Neural progenitor cell (in vitro differentiated cells): ENCODE data around the gene PRKCH. TPM values are rescaled to one million over a fixed set of nuclear protein-coding genes. Genes with fewer than 3 reads are reported as not detected.

Experiments
- DNase-seq: peaks from one replicate; pipeline ENCODE4 v3.0.0-alpha.2; 2016; ENCODE audit warnings: low spot score
- H2AFZ ChIP-seq: fragments of 200-600 bp; sonication (generic); replicated peaks from 2 replicates; pipeline ENCODE4 v1.6.1; 2016; ENCODE audit warnings: antibody characterized with exemption
- H3F3A ChIP-seq: fragments of 200-600 bp; sonication (generic); 2 replicates; pipeline ENCODE4 v1.6.1; 2016; ENCODE audit warnings: antibody characterized with exemption, low read depth
- H3K27ac ChIP-seq: fragments of 200-600 bp; sonication (generic); 2 replicates; pipeline ENCODE4 v1.5.1; 2016; ENCODE audit warnings: mild to moderate bottlenecking
- H3K27me3 ChIP-seq: fragments of 200-600 bp; sonication (generic); 2 replicates; pipeline ENCODE4 v1.6.1; 2016; ENCODE audit warnings: mild to moderate bottlenecking, moderate library complexity
- H3K36me3 ChIP-seq: fragments of 200-600 bp; sonication (generic); 2 replicates; pipeline ENCODE4 v1.5.1; 2016
- H3K4me1 ChIP-seq: fragments of 200-600 bp; sonication (generic); 2 replicates; pipeline ENCODE4 v1.6.1; 2016; ENCODE audit warnings: mixed run types
- H3K4me2 ChIP-seq: fragments of 200-600 bp; sonication (generic); 2 replicates; pipeline ENCODE4 v1.6.1; 2016
- H3K4me3 ChIP-seq: fragments of 200-600 bp; sonication (generic); 2 replicates; pipeline ENCODE4 v1.5.1; 2016
- H3K79me2 ChIP-seq: fragments of 200-600 bp; sonication (generic); 2 replicates; pipeline ENCODE4 v1.6.1; 2016; ENCODE audit warnings: low read depth
- H3K9ac ChIP-seq: fragments of 200-600 bp; sonication (generic); 2 replicates; pipeline ENCODE4 v1.6.1; 2016
- H3K9me3 ChIP-seq: fragments of 200-600 bp; sonication (generic); 2 replicates; pipeline ENCODE4 v1.5.1; 2016; ENCODE audit warnings: low read depth
- H4K20me1 ChIP-seq: fragments of 200-600 bp; sonication (generic); 2 replicates; pipeline ENCODE4 v1.6.1; 2016; ENCODE audit warnings: low read depth
- H3K27ac Mint-ChIP-seq: 3 replicates; pipeline ENCODE4 v1.8.0; 2021; ENCODE audit warnings: mixed read lengths
- H3K27me3 Mint-ChIP-seq: 2 replicates; pipeline ENCODE4 v1.8.0; 2022; ENCODE audit warnings: low read depth, mild to moderate bottlenecking, inconsistent platforms, moderate library complexity, mixed read lengths; ENCODE audit not compliant: insufficient read depth
- H3K36me3 Mint-ChIP-seq: 3 replicates; pipeline ENCODE4 v1.8.0; 2021; ENCODE audit warnings: mixed read lengths
- H3K4me1 Mint-ChIP-seq: 3 replicates; pipeline ENCODE4 v1.8.0; 2021; ENCODE audit warnings: mixed read lengths
- H3K4me3 Mint-ChIP-seq: 3 replicates; pipeline ENCODE4 v1.8.0; 2021; ENCODE audit warnings: mild to moderate bottlenecking, moderate library complexity, mixed read lengths
- H3K9me3 Mint-ChIP-seq: 3 replicates; pipeline ENCODE4 v1.8.0; 2020; ENCODE audit warnings: mixed read lengths
- EZH2 ChIP-seq: fragments of 200-600 bp; sonication (generic); IDR thresholded peaks from 2 replicates; pipeline ENCODE4 v1.6.1; 2017; ENCODE audit warnings: antibody characterized with exemption, mild to moderate bottlenecking, moderate library complexity
- EZH2phosphoT487 ChIP-seq: fragments of 200-600 bp; sonication (generic); IDR thresholded peaks from 2 replicates; pipeline ENCODE4 v1.6.1; 2017; ENCODE audit warnings: antibody characterized with exemption
- total RNA-seq: library from RNA; depleted of rRNA; stranded (reverse); fragments of >200 nt; gene quantifications from 2 replicates; pipeline ENCODE4 v1.2.3, GENCODE V29; 2015; ENCODE audit warnings: low replicate concordance
- TF ChIP-seq, protein P1 (sequence below): fragments of 200-600 bp; sonication (generic); IDR thresholded peaks from 2 replicates; pipeline ENCODE4 v1.5.1; 2017; ENCODE audit warnings: antibody characterized with exemption, mild to moderate bottlenecking

PRKCH gene
- total RNA-seq, 1 donor from 2014 or later = 1.3 TPM

DNA sequence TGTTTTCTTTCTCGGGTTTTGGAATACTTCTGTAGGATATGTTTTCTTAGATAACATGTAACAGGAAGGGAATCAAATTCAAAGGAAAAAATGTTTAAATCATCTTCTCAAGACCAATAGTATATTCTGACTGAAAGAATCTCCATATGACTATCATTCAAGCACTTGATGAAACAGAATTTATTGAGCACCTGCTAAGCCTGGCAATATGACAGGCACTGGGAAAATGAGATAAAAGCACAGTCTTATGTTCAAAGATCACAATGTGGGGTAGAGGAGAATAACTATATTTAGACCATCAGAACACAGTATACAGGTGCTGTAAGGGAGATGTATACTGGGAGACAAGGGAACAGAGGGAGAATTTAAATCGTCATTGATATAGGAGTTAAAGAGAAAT is 21.2 kb upstream of the PRKCH start:
- Mint-ChIP-seq H3K4me3 (no peak overlapping the region), H3K27me3 (peaks cover 3% of the 10 kb centered on the region), H3K4me1 (peaks cover 9% of the 10 kb centered on the region), H3K36me3 (no peaks in the 10 kb centered on the region), H3K27ac (no peak overlapping the region), H3K9me3 (peaks cover 4% of the 10 kb centered on the region)
- H3K9me3 ChIP-seq = no peaks in the 10 kb centered on the region
- no peak overlapping the region for H3K4me3 ChIP-seq
- H3K4me2 ChIP-seq = no peak overlapping the region
- no peaks in the 10 kb centered on the region for H3K79me2 ChIP-seq
- no peak for TF ChIP-seq EZH2
- no peak for TF ChIP-seq EZH2phosphoT487
- TF ChIP-seq, protein P1, sequence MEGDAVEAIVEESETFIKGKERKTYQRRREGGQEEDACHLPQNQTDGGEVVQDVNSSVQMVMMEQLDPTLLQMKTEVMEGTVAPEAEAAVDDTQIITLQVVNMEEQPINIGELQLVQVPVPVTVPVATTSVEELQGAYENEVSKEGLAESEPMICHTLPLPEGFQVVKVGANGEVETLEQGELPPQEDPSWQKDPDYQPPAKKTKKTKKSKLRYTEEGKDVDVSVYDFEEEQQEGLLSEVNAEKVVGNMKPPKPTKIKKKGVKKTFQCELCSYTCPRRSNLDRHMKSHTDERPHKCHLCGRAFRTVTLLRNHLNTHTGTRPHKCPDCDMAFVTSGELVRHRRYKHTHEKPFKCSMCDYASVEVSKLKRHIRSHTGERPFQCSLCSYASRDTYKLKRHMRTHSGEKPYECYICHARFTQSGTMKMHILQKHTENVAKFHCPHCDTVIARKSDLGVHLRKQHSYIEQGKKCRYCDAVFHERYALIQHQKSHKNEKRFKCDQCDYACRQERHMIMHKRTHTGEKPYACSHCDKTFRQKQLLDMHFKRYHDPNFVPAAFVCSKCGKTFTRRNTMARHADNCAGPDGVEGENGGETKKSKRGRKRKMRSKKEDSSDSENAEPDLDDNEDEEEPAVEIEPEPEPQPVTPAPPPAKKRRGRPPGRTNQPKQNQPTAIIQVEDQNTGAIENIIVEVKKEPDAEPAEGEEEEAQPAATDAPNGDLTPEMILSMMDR = no peak
- DNase-seq = no peak
- peaks cover 5% of the 10 kb centered on the region for H3K4me1 ChIP-seq
- no peak overlapping the region for H3K9ac ChIP-seq
- H4K20me1 ChIP-seq = no peaks in the 10 kb centered on the region
- H3F3A ChIP-seq = no peaks in the 10 kb centered on the region
- H3K27me3 ChIP-seq = no peaks in the 10 kb centered on the region
- H2AFZ ChIP-seq = no peak overlapping the region
- H3K36me3 ChIP-seq = no peaks in the 10 kb centered on the region
- H3K27ac ChIP-seq = no peak overlapping the region

- DNase-seq = no peak
- H3K4me2 ChIP-seq = no peak overlapping the region
- H3K4me3 Mint-ChIP-seq = no peak overlapping the region
- H3K4me1 ChIP-seq = peaks cover 5% of the 10 kb centered on the region
- no peaks in the 10 kb centered on the region for H3K79me2 ChIP-seq
- no peak overlapping the region for H3K27ac ChIP-seq
- peaks cover 3% of the 10 kb centered on the region for H3K27me3 Mint-ChIP-seq
- no peak overlapping the region for H3K4me3 ChIP-seq
- no peak overlapping the region for H3K9ac ChIP-seq
- H2AFZ ChIP-seq = no peak overlapping the region
- peaks cover 8% of the 10 kb centered on the region for H3K4me1 Mint-ChIP-seq
- H4K20me1 ChIP-seq = no peaks in the 10 kb centered on the region
- H3K36me3 Mint-ChIP-seq = no peaks in the 10 kb centered on the region
- no peaks in the 10 kb centered on the region for H3K27me3 ChIP-seq
- no peaks in the 10 kb centered on the region for H3F3A ChIP-seq
- TF ChIP-seq, protein P1 = no peak
- TF ChIP-seq EZH2phosphoT487 (no peak), EZH2 (no peak)
- H3K9me3 ChIP-seq = no peaks in the 10 kb centered on the region
- no peak overlapping the region for H3K27ac Mint-ChIP-seq
- H3K36me3 ChIP-seq = no peaks in the 10 kb centered on the region
- H3K9me3 Mint-ChIP-seq = peaks cover 4% of the 10 kb centered on the region
Observed at GRCh38 chr14:61300754-61301153, 20.6 kb upstream of the PRKCH start.

DNA sequence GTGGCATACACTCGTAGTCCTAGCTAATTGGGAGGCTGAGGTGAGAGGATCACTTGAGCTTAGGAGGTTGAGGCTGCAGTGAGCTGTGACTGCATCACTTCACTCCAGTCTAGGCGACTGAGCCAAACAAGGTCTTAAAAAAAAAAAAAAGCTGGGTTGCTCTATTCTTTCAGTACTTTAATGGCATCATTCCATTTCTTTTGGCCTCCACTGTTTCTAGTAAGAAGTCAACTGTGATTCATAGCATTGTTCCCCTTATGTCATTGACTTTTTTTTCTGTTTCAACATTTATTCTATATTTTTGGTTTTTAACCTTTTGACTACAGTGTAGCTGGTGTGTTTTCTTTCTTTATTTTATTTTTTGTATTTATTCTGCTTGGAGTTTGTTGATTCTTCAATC is 16.7 kb upstream of the PRKCH start:
- no peak for TF ChIP-seq EZH2phosphoT487
- TF ChIP-seq, protein P1 = no peak
- TF ChIP-seq EZH2 = no peak
- Histone ChIP-seq H3K9me3 (no peaks in the 10 kb centered on the region), H3K36me3 (no peaks in the 10 kb centered on the region), H3K4me2 (no peak overlapping the region), H4K20me1 (no peaks in the 10 kb centered on the region), H3K4me1 (no peaks in the 10 kb centered on the region), H3K79me2 (no peaks in the 10 kb centered on the region), H3K9ac (no peak overlapping the region), H3K4me3 (no peak overlapping the region), H3K27me3 (no peaks in the 10 kb centered on the region), H3F3A (no peaks in the 10 kb centered on the region), H3K27ac (no peak overlapping the region), H2AFZ (no peak overlapping the region)
- DNase-seq = no peak
- Mint-ChIP-seq H3K9me3 (peaks cover 11% of the 10 kb centered on the region), H3K36me3 (no peaks in the 10 kb centered on the region), H3K27me3 (peaks cover 3% of the 10 kb centered on the region), H3K4me1 (no peaks in the 10 kb centered on the region), H3K4me3 (no peak overlapping the region), H3K27ac (no peak overlapping the region)
